Measurements from ENCODE around the gene ENOX2. TPM values are rescaled to one million over a fixed set of nuclear protein-coding genes. Genes with fewer than 3 reads are reported as not detected.

Gene ENOX2
- polyA plus RNA-seq, 3 donors, result 6.8 to 22.1 (median 14.7) TPM

GRCh38 chrX:130716346-130716745 is 186.7 kb downstream of the ENOX2 start:
- Histone ChIP-seq H3K4me3 (replicated peaks in 1 of 3; ENCODE audit: low read depth in 2 of 3, low read length in 3 of 3) (no peak overlapping the region), H3K9me3 (replicated peaks in 1 of 2; ENCODE audit: control insufficient read depth in 1 of 2, insufficient read depth in 1 of 2, low read length in 2 of 2) (no peaks in the 10 kb centered on the region), H3K4me1 (ENCODE audit: control insufficient read depth in 1 of 2, insufficient read depth in 2 of 2, low read length in 2 of 2) (no peaks in the 10 kb centered on the region), H3K79me2 (ENCODE audit: insufficient read depth, low read length) (no peaks in the 10 kb centered on the region), H3K27ac (ENCODE audit: low read depth in 1 of 2, low read length in 2 of 2) (no peak overlapping the region), H2AFZ (ENCODE audit: insufficient read depth, low read depth, low read length, poor library complexity, severe bottlenecking) (no peak overlapping the region), H3K4me2 (replicated peaks; ENCODE audit: extremely low read depth, low read length, poor library complexity, severe bottlenecking) (no peak overlapping the region), H4K20me1 (ENCODE audit: insufficient read depth, low read length) (no peaks in the 10 kb centered on the region), H3K9ac (ENCODE audit: insufficient read depth, low read length, poor library complexity, severe bottlenecking) (no peak overlapping the region), H3K27me3 (ENCODE audit: control insufficient read depth in 2 of 2, insufficient read depth in 2 of 2, low read length in 2 of 2) (no peaks in the 10 kb centered on the region), H3K36me3 (replicated peaks in 1 of 2; ENCODE audit: control insufficient read depth in 1 of 2, insufficient read depth in 2 of 2, low read length in 2 of 2) (no peaks in the 10 kb centered on the region)
- H3K9me3 Mint-ChIP-seq, result no peaks in the 10 kb centered on the region
- WGBS (ENCODE audit: insufficient coverage), result no CpG with 5 or more reads among the region's 3 CpGs
- no peak for TF ChIP-seq CTCF (IDR thresholded peaks at IDR 0.05)
- no peaks in the 10 kb centered on the region for H3K4me1 Mint-ChIP-seq
- H3K27me3 Mint-ChIP-seq (ENCODE audit: low read depth in 3 of 3), result peaks cover 0 to 4% (median 0%) of the 10 kb centered on the region in 3 donors
- no peak overlapping the region for H3K27ac Mint-ChIP-seq
- peaks cover 5 to 7% of the 10 kb centered on the region in 2 donors for H3K36me3 Mint-ChIP-seq
- DNase-seq, result no peak
- intact Hi-C loops (cut with micrococcal nuclease), result no loop called here
- no peak overlapping the region for H3K4me3 Mint-ChIP-seq

GRCh38 chrX:130715299-130715698 is 187.7 kb downstream of the ENOX2 start:
- Histone ChIP-seq H3K4me3 (replicated peaks in 1 of 3; ENCODE audit: low read depth in 2 of 3, low read length in 3 of 3) (no peak overlapping the region), H3K9ac (ENCODE audit: insufficient read depth, low read length, poor library complexity, severe bottlenecking) (no peak overlapping the region), H3K27ac (ENCODE audit: low read depth in 1 of 2, low read length in 2 of 2) (no peak overlapping the region), H3K4me1 (ENCODE audit: control insufficient read depth in 1 of 2, insufficient read depth in 2 of 2, low read length in 2 of 2) (no peaks in the 10 kb centered on the region), H4K20me1 (ENCODE audit: insufficient read depth, low read length) (no peaks in the 10 kb centered on the region), H3K36me3 (replicated peaks in 1 of 2; ENCODE audit: control insufficient read depth in 1 of 2, insufficient read depth in 2 of 2, low read length in 2 of 2) (no peaks in the 10 kb centered on the region), H2AFZ (ENCODE audit: insufficient read depth, low read depth, low read length, poor library complexity, severe bottlenecking) (no peak overlapping the region), H3K79me2 (ENCODE audit: insufficient read depth, low read length) (no peaks in the 10 kb centered on the region), H3K27me3 (ENCODE audit: control insufficient read depth in 2 of 2, insufficient read depth in 2 of 2, low read length in 2 of 2) (no peaks in the 10 kb centered on the region), H3K4me2 (replicated peaks; ENCODE audit: extremely low read depth, low read length, poor library complexity, severe bottlenecking) (no peak overlapping the region), H3K9me3 (replicated peaks in 1 of 2; ENCODE audit: control insufficient read depth in 1 of 2, insufficient read depth in 1 of 2, low read length in 2 of 2) (no peaks in the 10 kb centered on the region)
- Mint-ChIP-seq H3K27me3 (ENCODE audit: low read depth in 3 of 3) (peaks cover 0 to 4% (median 0%) of the 10 kb centered on the region in 3 donors), H3K4me3 (no peak overlapping the region), H3K9me3 (no peaks in the 10 kb centered on the region), H3K36me3 (peaks cover 5 to 8% of the 10 kb centered on the region in 2 donors), H3K27ac (no peak overlapping the region), H3K4me1 (no peaks in the 10 kb centered on the region)
- intact Hi-C loops (cut with micrococcal nuclease), result no loop called here
- DNase-seq, result no peak
- TF ChIP-seq CTCF (IDR thresholded peaks at IDR 0.05), result no peak
- WGBS (ENCODE audit: insufficient coverage), result no CpG with 5 or more reads among the region's 3 CpGs

Data from CD14-positive monocyte (primary cell).